NCI-H2029 (cell line): ENCODE data around the gene MAMDC2.
"Not testable (repeated sequence)": the region's sequence is repeated elsewhere in the genome, so short reads cannot be mapped to it uniquely, and the experiment has no call there.

Experiments used
- DNase-seq: peaks from one replicate; lab custom pipeline; 2025; lab: John Stamatoyannopoulos, UW

The MAMDC2 gene

DNA sequence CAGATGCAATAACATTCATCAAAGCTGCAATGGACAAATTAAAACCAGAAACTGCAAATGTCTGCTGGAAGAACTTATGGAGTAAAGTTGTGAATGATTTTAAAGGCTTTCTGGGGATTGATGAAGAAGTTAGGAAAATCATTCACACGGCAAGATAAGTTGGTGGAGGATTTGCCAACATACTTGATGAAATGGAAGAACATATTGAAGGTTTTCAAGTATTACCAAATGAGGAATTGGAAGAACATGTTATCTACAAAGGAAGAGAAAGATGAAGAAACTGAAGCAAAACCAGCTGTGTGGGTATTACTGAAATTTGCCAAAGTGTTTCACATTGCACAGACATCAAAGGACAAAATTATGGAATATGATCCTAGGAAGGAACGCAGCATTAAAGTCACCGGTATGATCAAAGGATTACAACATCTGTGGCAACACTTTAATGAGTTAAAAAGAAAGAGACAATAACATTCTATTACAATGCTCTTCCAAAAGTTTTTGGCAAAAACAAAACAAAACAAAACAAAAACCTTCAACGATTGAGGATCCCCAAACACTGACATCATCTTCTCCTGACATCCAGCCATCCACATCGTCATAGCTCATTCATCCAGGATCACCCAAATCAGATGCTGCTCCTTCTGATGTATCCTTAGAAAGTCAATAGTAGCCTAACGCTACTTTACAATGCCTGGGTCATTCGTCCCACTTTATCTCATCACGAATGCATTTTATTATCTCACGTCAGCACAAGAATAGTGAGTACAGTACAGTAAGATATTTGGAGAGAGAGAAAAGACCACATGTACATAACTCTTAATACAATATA, 153.8 kb downstream of the MAMDC2 start:
- no peak for DNase-seq

DNA sequence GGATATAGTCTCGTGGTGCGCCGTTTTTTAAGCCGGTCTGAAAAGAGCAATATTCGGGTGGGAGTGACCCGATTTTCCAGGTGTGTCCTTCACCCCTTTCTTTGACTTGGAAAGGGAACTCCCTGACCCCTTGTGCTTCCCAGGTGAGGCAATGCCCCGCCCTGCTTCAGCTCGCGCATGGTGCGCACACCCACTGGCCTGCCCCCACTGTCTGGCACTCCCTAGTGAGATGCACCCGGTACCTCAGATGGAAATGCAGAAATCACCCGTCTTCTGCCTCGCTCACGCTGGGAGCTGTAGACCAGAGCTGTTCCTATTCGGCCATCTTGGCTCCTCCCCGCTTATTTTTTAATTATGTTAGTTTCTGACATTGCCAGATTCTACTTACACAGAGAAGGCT, 161.1 kb downstream of the MAMDC2 start:
- not testable (repeated sequence) for DNase-seq

DNA sequence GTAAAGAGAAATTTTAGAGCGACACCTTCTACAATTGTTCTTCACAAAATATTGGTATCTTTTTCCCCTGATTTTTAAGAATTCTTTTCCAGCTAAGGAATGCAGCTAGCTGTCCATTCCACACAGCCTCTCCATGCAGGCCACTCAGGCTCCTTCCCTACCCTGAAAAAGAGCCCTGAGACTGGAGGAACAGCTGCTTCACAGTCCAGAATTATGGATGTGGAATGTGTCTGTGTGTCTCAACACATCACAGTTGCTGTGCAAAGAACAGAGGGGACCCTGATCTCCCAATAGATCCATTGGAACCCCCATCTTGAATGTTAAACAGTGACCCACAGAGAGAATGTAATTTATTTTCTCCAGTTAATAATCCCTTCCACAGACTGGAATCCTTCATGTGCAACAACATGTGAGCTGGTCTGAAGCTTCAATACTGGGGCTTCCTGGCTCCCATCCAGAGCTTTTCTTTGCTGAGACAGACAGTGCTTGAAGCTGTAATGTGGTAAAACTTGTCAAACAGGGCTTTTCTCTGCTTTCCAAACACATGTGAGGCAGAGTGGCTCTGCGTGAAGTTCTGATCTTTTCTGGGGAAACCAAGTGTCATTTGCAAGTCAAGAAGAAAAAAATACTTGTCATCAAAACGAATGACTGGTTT, 161.8 kb downstream of the MAMDC2 start:
- no peak for DNase-seq

DNA sequence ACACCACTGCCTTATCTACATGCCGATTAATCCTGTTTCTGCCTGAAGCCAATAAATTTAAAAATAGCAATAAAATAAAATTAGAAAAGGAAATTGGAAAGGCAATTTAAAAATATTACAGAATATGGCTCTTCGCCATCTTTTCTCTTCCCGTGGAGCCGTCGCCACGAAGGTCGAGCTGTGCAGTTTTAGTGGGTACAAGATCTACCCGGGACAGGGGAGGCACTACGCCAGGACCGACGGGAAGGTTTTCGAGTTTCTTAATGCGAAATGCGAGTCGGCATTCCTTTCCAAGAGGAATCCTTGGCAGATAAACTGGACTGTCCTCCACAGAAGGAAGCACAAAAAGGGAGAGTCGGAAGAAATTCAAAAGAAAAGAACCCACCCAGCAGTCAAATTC, 173.4 kb downstream of the MAMDC2 start:
- no peak for DNase-seq

DNA sequence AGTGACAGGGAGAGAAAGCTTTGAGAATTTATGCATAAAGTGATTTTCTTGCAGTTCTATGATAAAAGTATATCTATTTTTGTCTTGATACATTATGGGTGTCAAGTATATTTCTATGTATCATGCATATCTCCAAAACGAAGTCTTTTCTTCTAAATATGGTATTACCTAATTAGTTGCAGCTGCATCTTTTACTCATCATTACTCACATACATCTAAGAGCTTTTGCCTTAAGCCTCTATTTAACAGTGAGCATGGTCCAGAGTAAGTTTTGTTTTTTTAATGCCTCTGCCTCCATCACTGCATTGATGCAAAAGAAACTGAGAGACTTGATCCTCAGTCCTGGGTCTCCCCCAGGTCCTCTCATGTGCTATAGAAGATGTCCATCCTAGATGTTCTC, 175.1 kb downstream of the MAMDC2 start:
- no peak for DNase-seq

DNA sequence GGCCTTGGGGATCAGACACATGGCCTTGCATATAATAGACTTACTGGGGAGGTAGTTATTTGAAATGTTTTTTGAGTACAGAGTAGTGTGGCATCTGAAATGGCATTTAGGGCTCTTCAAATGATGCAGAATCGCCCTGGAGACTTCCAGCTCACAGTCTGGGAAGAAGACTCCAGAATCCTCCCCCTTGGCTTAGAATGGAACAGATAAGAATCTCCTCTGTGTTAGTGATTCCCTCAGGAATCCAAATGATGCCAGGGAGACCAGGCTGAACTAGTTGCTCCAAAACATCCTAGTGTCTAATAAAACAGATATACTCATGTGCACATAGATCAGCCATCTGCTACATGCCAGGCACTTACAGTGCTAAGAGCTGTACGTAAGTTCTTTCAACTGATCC, 176.6 kb downstream of the MAMDC2 start:
- no peak for DNase-seq

DNA sequence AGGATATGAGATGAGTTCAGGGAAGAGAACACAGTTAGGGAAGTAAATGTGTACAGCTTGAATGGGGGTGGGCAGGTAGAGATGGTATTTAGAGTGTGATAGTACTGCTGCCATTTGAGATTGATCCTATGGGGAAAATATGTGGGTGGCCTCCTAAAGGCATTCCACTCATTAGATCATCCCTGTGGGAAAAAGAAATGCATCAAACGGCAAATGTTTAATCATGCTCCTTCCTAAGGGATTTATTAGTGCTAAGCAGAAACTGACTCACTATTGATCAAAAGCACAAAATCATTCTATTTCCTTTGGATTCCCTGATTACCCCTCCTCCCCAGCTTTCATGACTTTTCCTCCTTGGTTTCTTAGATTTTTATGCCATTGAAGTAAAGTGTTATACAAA, 178.7 kb downstream of the MAMDC2 start:
- no peak for DNase-seq

DNA sequence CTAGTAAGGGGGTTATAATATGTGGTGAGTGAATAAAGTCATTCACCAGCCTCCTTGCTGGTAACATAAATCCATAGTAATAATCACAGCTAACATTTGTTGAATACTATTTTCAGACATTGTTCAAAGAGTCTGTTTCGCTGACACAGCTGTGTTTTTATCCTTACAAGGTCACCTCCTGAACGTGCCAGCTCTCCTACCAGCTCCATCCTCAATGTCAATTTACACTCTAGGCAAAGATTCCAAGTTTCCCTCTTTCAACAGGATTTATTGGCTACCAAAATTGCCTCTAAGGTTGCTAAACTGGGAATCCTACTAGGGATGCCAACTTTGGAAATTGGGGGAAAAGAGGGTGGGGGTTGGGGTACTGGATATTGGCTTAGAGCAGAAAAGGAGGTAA, 184.5 kb downstream of the MAMDC2 start:
- DNase-seq, result no peak

DNA sequence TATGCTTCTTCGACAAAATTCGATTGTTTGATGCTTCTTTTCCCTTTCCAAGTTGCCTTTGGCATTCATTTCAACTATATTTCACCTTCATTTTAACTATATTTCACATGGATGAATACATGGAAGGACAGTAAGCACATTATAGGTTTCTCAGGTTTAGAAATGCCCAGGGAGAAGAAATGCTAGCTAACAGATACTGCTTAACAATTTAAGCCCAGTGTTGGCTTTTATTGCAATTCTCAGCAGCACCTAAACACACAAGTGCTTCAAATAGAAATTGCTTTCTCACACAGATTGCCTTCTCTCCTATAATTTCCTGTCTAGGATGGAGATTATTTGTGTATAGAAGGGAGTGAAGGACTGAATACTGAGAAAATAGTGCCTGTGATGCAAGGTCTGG, 185.0 kb downstream of the MAMDC2 start:
- DNase-seq, result no peak

DNA sequence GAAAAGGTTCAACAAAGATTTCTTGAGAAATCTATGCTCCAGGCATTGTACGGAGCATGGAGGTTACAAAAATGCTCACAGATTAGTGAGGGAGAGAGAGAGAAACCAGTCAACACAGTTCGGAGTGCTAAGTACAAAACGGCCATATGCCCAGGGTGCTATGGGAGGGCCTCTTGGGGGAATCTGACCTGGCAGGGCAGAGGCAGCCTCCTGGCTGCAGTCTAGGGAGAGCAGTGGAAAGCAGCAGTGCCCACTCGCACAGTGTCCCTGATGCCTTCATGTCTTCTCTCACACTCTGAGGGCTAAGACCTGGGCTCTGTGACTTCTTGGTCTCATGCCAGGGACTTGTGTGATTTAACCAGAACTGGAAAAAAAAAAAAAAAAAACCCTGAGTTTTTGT, 185.4 kb downstream of the MAMDC2 start:
- DNase-seq, result no peak

DNA sequence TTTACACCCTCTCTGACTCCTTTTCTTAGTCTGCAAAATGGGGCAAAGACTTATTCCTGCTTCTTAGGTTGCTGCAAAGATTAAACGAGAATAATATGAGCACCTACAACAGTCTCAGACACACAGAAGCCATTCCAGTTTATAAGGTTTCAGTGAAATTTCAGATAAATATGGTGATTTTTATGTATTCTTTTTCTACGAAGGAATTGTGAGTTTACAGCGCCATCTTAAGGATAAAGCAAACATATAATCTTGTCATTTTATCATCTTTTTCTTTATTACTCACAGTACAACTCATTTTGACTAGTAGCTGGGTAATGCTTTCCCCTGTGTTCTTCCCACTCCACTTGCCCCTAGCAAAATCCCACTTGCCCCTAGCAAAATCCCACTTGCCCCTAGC, 185.9 kb downstream of the MAMDC2 start:
- no peak for DNase-seq

DNA sequence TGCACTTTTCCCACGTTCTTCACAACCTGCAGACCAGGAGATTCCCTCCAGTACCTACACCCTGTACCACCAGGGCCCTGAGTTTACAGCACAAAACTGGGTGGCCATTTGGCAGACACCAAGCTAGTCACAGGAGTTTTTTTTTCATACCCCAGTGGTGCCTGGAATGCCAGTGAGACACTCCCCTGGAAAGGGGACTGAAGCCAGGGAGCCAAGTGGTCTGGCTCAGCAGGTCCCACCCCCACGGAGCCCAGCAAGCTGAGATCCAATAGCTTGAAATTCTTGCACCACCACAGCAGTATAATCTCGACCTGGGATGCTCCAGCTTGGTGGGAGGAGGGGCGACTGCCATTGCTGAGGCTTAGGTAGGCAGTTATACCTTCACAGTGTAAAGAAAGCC, 188.8 kb downstream of the MAMDC2 start:
- DNase-seq, result no peak

DNA sequence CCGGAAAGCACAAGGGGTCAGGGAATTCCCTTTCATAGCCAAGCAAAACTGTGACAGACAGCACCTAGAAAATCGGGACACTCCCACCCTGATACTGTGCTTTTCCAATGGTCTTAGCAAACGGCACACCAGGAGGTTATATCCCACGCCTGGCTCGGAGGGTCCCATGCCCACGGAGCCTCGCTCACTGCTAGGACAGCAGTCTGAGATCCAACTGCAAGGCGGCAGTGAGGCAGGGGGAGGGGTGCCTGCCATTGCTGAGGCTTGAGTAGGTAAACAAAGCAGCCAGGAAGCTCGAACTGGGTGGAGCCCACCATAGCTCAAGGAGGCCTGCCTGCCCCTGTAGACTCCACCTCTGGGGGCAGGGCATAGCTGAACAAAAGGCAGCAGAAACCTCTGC, 190.6 kb downstream of the MAMDC2 start:
- DNase-seq, result not testable (repeated sequence)

DNA sequence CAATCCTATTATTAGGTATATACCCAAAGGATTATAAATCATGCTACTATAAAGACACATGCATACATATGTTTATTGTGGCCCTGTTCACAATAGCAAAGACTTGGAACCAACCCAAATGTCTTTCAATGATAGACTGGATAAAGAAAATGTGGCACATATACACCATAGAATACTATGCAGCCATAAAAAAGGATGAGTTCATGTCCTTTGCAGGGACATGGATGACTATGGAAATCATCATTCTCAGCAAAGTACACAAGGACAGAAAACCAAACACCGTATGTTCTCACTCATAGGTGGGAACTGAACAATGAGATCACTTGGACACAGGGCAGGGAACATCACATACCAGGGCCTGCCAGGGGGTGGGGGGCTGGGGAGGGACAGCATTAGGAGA, 202.3 kb downstream of the MAMDC2 start:
- DNase-seq, result not testable (repeated sequence)

DNA sequence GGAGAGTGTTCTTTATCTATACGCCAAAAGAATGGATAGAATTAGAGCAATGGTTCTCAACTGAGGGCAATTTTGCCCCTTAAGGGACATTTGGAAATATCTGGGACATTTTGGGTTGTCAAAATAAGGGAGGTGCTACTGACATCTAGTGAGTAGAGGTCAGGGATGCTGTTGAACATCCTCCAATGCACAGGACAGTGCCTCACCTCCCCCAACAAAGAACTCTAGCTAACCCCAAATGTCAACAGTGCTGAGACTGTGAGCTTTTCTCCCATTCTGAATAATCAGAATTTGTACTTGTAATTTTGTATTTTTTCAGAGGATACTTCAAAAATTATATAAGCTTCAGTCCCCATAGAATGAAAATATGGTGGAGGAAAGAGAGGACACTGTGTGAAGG, 206.6 kb downstream of the MAMDC2 start:
- no peak for DNase-seq

DNA sequence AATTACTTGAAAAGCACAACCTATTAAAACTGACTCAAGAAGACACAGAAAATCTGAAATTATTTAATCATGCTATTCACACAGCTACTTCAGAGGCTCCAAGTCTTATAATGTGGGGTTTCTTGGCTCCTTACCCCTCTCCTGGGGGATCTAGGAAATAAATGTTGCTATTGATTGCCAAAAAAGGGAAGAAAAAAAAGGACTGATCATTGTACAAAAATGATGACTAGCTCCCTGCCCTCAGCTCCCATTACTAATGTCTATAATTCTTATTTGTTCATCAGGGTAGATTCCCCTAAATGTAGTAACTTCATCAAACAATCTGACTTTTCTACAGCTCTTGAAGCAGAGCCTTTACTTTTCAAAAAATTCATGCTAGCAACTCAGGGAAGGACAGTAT, 211.8 kb downstream of the MAMDC2 start:
- DNase-seq, result no peak

DNA sequence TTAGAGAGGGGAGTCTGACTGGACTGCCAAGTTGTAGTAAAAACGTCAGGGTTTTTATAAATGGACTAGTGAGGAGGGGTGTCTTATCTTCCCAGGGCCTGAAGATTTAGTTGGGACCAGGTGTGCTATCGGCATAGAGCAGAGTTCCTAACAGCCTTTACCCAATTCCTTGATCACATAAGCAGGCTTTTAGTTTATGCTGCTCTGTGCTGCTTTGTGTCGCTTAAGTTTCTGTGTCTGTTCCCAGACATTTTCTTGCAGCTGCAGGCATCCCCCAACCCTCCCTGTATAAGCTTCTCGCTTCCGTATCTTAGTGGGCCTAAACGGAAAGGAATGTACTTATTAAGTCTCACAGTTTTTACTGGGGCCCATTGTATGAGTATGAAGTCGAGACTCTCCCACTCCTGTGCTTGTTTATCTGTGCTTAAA, 212.5 kb downstream of the MAMDC2 start:
- DNase-seq, result no peak

DNA sequence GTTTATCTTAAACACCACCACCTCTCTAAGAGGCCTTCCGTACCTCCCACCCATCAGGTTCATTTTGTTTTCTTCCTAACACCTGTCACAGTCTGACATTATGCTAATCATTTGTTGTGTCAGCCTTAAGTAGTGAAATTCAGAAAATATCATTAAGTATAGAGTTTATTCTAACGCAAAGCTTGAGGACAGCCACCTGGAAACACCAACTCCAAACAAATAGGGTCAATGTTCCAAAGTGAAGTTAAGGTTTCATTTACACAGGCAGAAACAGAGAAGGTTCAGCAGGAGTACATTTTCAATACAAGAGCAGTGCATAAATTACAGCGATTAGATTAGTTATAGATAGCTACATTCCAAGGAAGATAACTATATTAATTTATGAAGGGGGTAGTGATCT, 213.9 kb downstream of the MAMDC2 start:
- DNase-seq, result no peak

DNA sequence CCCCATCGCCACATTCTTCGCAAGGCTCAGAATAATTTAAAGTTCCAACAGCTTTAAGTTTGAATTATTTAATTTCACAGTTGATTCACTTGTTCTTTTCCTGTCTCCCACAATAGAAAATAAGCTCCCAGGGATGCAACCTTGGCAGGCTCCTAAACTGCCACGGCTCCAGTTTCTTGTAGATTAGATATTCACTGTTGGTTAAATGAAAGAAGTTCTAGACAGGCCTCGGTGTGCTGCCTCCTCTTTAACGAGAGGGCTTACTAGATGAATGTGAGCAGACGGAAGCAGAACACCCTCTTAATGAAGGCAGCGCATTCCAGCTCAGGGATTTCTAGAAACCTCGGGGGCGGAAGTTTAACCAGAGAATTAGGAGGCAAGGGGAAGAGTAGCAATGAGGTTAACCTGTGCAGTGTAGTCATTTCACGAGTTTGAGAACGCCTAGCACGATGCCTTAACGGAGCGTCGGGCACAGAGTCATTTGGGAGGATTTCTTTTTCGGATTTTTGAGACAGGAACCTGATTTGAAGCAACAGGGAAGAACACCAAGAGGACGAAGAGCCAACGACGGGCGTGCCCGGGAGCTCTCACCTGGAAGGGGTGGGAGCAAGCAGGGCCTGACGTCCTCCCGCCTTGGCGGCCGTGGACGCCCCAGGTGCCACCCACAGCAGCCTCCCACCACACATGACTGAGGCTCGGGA, 214.5 kb downstream of the MAMDC2 start:
- DNase-seq, result peak; percentile 68

DNA sequence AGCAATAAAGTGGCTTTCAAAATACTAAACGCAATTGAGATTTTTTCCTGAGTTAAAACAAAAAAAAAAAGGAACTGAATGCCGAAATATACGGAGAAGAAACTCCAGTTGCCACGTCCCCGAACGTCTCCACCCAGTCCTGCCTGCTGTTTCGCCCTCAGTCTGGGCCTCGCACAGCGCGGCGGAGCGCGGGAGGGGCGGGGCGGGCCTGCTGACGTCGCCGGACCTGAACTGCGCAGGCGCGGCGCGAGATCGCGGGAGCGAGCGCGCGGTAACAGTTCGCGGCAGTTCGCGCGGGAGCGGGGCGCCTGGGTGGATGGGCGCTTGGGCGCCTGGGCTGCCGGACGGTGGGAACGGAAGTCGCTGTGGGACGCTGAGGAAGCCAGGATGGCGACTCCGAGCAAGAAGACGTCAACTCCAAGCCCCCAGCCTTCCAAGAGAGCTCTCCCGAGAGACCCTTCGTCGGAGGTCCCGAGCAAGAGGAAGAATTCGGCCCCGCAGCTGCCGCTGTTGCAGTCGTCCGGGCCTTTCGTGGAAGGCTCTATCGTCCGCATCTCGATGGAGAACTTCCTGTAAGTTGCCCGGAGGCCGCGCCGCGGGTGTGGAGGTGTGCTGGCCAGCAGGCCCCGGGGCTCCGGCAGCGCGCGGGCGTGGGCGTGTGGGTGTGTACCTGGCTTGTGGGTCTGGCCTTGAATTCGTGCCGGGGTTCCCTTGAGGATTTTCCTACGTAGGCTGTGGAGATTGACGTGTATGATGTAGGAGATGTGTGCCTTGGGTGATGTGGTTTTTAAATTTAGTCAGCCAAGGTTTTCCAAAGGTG, 215.3 kb downstream of the MAMDC2 start, which contains the start of gene SMC5:
Gene SMC5, plus strand, starts transcription at position 287 of the 820 bp plus-strand sequence. Its CDS starts 101 bp downstream, at position 388.
- peak; percentile 87 for DNase-seq

DNA sequence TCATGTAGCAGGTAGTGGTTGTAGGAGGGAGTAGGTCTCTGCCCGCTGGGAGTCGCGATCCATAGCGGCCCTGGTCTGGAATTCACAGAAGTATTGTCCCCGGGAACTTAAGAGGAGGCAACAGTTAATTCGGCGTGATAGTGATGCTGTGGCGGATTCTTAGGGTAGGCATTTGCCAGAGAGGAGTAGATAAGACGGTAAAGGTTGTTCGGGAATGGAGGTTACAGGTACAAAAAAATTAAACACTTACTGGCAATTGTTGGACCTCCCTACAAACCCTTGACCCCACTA, 215.8 kb downstream of the MAMDC2 start:
- no peak for DNase-seq

DNA sequence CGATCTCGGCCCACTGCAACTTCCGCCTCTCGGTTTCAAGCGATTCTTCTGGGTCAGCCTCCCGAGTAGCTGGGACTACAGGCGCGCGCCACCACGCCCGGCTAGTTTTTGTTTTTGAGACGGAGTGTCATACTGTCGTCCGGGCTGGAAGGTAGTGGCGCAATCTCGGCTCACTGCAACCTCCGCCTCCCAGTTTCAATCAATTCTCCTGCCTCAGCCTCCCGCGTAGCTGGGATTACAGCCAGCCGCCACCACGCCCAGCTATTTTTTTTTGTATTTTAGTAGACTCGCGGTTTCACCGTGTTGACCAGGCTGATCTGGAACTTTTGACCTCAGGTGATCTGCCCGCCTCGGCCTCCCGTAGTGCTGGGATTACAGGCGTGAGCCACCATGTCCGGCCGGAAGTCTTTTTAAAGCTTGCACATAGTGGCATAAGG, 216.4 kb downstream of the MAMDC2 start:
- DNase-seq, result no peak
